Measurements from ENCODE around the gene PPP2R5D. TPM values are rescaled to one million over a fixed set of nuclear protein-coding genes. Genes with fewer than 3 reads are reported as not detected.

The PPP2R5D gene
- total and polyA plus RNA-seq, 9 of the 15 experiments (the other 6 are each of a cell fraction or from before 2014, with no cell fraction given): 1.3 to 96.1 (median 38.4) TPM

DNA sequence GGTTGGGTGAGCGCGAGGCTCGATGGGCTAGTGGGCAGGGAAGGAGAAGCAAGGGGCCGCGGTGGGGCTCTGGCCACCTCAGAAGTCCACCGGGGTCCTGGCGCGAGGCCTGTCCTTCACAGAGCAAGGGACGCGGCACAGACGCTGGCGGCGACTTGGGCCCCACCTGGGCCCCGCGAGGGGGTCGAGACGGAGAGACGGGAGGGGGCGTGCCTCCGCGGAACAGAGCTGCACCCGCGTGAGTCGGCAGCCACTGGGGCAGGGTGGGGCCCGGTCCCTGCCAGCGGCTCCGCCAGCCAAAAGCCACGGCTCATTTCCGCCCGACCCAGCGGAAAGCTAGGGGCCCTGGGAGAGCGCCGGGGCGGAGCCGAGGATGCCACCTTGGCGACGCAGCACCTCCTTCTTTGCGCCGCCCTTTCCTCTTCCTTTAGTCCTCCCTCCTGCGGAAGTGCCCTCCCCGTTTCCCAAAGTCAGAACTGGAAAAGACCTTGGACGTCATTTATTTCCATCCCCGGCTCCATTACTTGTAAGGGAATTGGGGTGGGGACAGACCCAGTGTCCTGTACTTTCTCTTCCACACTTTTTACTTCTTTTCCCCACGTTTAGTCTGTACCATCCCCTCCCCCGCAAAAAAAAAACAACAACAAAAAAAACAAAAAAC lies 69.3 kb downstream of the PPP2R5D start, which contains the start of gene CUL7 (continued):
- TF ChIP-seq, protein P1, sequence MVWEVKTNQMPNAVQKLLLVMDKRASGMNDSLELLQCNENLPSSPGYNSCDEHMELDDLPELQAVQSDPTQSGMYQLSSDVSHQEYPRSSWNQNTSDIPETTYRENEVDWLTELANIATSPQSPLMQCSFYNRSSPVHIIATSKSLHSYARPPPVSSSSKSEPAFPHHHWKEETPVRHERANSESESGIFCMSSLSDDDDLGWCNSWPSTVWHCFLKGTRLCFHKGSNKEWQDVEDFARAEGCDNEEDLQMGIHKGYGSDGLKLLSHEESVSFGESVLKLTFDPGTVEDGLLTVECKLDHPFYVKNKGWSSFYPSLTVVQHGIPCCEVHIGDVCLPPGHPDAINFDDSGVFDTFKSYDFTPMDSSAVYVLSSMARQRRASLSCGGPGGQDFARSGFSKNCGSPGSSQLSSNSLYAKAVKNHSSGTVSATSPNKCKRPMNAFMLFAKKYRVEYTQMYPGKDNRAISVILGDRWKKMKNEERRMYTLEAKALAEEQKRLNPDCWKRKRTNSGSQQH (CRISPR knock-in tag; IDR thresholded peaks at IDR 0.05): peak; percentile 93
- TF ChIP-seq SRSF7 (optimal IDR thresholded peaks at IDR 0.05; ENCODE audit: low read depth, low read length) (no peak), HNRNPLL (IDR thresholded peaks at IDR 0.05; ENCODE audit: low read depth, low read length, poor library complexity, severe bottlenecking) (peak; percentile 27), MTA2 (IDR thresholded peaks at IDR 0.05; ENCODE audit: low read depth) (no peak), RCOR1 (IDR thresholded peaks at IDR 0.05; ENCODE audit: borderline replicate concordance in 1 of 2, low read depth in 2 of 2, low read length in 2 of 2) (peak; percentile 38 to 52; a peak in 2 of 4 replicates), ZNF143 (CRISPR knock-in tag; IDR thresholded peaks at IDR 0.05) (0 out of 2 replicates have a peak, but pooled peaks have one; percentile 39), HLTF (IDR thresholded peaks at IDR 0.05) (peak; percentile 28; the same call in 1 of the 2 replicates), ZNF197 (CRISPR knock-in tag; IDR thresholded peaks at IDR 0.05; ENCODE audit: low read depth) (0 out of 2 replicates have a peak, but pooled peaks have one; percentile 12), ZFP30 (CRISPR knock-in tag; IDR thresholded peaks at IDR 0.05; ENCODE audit: borderline replicate concordance) (no peak; the same call in 1 of the 2 replicates), HDAC1 (IDR thresholded peaks at IDR 0.05) (peak in 1 of 2 experiments; percentile 78; a peak in 2 of 4 replicates), SOX6 (IDR thresholded peaks at IDR 0.05) (peak; percentile 70; the same call in 1 of the 2 replicates), CBX1 (IDR thresholded peaks at IDR 0.05; ENCODE audit: low read depth) (peak; percentile 65; the same call in 1 of the 2 replicates), NBN (IDR thresholded peaks at IDR 0.05; ENCODE audit: low read depth) (peak; percentile 91; the same call in 1 of the 2 replicates), HCFC1 (IDR thresholded peaks at IDR 0.05; ENCODE audit: low read depth, low read length) (peak; percentile 72), ZNF436 (CRISPR knock-in tag; IDR thresholded peaks at IDR 0.05) (peak; percentile 77), CBX3 (IDR thresholded peaks at IDR 0.05; ENCODE audit: borderline replicate concordance in 1 of 2, low read length in 2 of 2) (peak in 1 of 2 experiments; percentile 37; a peak in 1 of 3 replicates)
- TF ChIP-seq, protein P2, sequence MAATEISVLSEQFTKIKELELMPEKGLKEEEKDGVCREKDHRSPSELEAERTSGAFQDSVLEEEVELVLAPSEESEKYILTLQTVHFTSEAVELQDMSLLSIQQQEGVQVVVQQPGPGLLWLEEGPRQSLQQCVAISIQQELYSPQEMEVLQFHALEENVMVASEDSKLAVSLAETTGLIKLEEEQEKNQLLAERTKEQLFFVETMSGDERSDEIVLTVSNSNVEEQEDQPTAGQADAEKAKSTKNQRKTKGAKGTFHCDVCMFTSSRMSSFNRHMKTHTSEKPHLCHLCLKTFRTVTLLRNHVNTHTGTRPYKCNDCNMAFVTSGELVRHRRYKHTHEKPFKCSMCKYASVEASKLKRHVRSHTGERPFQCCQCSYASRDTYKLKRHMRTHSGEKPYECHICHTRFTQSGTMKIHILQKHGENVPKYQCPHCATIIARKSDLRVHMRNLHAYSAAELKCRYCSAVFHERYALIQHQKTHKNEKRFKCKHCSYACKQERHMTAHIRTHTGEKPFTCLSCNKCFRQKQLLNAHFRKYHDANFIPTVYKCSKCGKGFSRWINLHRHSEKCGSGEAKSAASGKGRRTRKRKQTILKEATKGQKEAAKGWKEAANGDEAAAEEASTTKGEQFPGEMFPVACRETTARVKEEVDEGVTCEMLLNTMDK (IDR thresholded peaks at IDR 0.05; ENCODE audit: borderline replicate concordance, insufficient read depth, low read depth, low read length, poor library complexity, severe bottlenecking): peak; percentile 12
- TF ChIP-seq, protein P3, sequence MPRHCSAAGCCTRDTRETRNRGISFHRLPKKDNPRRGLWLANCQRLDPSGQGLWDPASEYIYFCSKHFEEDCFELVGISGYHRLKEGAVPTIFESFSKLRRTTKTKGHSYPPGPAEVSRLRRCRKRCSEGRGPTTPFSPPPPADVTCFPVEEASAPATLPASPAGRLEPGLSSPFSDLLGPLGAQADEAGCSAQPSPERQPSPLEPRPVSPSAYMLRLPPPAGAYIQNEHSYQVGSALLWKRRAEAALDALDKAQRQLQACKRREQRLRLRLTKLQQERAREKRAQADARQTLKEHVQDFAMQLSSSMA (CRISPR knock-in tag; IDR thresholded peaks at IDR 0.05): peak; percentile 93
- TF ChIP-seq, protein P4, sequence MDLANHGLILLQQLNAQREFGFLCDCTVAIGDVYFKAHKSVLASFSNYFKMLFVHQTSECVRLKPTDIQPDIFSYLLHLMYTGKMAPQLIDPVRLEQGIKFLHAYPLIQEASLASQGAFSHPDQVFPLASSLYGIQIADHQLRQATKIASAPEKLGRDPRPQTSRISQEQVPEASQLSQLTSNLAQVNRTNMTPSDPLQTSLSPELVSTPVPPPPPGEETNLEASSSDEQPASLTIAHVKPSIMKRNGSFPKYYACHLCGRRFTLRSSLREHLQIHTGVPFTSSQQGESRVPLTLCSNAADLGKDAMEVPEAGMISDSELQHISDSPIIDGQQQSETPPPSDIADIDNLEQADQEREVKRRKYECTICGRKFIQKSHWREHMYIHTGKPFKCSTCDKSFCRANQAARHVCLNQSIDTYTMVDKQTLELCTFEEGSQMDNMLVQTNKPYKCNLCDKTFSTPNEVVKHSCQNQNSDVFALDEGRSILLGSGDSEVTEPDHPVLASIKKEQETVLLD (IDR thresholded peaks at IDR 0.05): peak; percentile 34; the same call in 1 of the 2 replicates
- TF ChIP-seq, protein P5, sequence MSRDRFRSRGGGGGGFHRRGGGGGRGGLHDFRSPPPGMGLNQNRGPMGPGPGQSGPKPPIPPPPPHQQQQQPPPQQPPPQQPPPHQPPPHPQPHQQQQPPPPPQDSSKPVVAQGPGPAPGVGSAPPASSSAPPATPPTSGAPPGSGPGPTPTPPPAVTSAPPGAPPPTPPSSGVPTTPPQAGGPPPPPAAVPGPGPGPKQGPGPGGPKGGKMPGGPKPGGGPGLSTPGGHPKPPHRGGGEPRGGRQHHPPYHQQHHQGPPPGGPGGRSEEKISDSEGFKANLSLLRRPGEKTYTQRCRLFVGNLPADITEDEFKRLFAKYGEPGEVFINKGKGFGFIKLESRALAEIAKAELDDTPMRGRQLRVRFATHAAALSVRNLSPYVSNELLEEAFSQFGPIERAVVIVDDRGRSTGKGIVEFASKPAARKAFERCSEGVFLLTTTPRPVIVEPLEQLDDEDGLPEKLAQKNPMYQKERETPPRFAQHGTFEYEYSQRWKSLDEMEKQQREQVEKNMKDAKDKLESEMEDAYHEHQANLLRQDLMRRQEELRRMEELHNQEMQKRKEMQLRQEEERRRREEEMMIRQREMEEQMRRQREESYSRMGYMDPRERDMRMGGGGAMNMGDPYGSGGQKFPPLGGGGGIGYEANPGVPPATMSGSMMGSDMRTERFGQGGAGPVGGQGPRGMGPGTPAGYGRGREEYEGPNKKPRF (IDR thresholded peaks at IDR 0.05; ENCODE audit: low read depth, low read length): no peak

Measured in K562 (cell line).